ENCODE results near the gene METTL26. TPM values are rescaled to one million over a fixed set of nuclear protein-coding genes. Genes with fewer than 3 reads are reported as not detected.

METTL26 gene
- total and polyA plus RNA-seq, 2 of the 8 experiments (the other 6 are each of a cell fraction or from before 2014, with no cell fraction given), result 100 to 186 TPM

- WGBS, 2 experiments (ENCODE audit: extremely low coverage in 1 of 2, insufficient coverage in 1 of 2, insufficient read length in 1 of 2, insufficient replicate concordance in 2 of 2, low coverage in 1 of 2, low lambda C conversion rate in 2 of 2, missing lambda C conversion rate in 1 of 2), result 93% methylated on average over 19 of the region's 21 CpGs; no CpG with 5 or more reads in 1 of the 2 experiments
- H2BK5ac ChIP-seq (ENCODE audit: low read depth, low read length), result no peak overlapping the region
- no peak overlapping the region for H3K4ac ChIP-seq (replicated peaks; ENCODE audit: insufficient read length, low read depth, low read length)
- no peak overlapping the region for H4K5ac ChIP-seq (ENCODE audit: insufficient read length, low read depth, low read length)
- no peak overlapping the region for H2AFZ ChIP-seq (ENCODE audit: low read length)
- H3K4me2 ChIP-seq (ENCODE audit: insufficient read depth in 1 of 2, low read depth in 2 of 2, low read length in 2 of 2), result no peak overlapping the region
- FAIRE-seq (no peak), DNase-seq (ENCODE audit: low read depth in 1 of 2, low spot score in 2 of 2) (no peak)
- H2AK5ac ChIP-seq (ENCODE audit: low read depth, low read length), result no peak overlapping the region
- H3K18ac ChIP-seq (ENCODE audit: extremely low read depth, low read length), result no peak overlapping the region
- H3K36me3 ChIP-seq (ENCODE audit: control insufficient read depth in 2 of 4, insufficient read depth in 4 of 4, low read length in 3 of 4), result peaks cover 0 to 10% (median 1%) of the 10 kb centered on the region in 4 experiments; a peak in 3 of 8 replicates
- H3K23ac ChIP-seq (ENCODE audit: insufficient read length), result no peak overlapping the region
- H2BK120ac ChIP-seq (replicated peaks; ENCODE audit: low read depth, low read length), result no peak overlapping the region
- H2BK15ac ChIP-seq (ENCODE audit: low read length), result no peak overlapping the region; the same call in 1 of the 2 replicates
- no peak overlapping the region for H3K4me3 ChIP-seq (ENCODE audit: extremely low read depth in 1 of 4, insufficient read depth in 2 of 4, low read depth in 3 of 4, low read length in 4 of 4)
- H3K23me2 ChIP-seq (ENCODE audit: low read depth, low read length), result no peaks in the 10 kb centered on the region
- ChIA-PET POLR2A (ENCODE audit: partially characterized antibody) (interaction anchor here (0.6 to 17.4 kb wide), 5 partner anchors 14 to 183 kb away, joined by 3 to 214 read pairs (median 5); partner anchors contain the start of genes ANTKMT, JMJD8, MCRIP2 and RHBDL1), CTCF (ENCODE audit: partially characterized antibody) (interaction anchor here (0.8 to 11.3 kb wide), 11 partner anchors 12 to 128 kb away, joined by 3 to 104 read pairs (median 4); partner anchors contain the start of gene WDR90)
- no peaks in the 10 kb centered on the region for H3K79me1 ChIP-seq (ENCODE audit: low read depth, low read length)
- H3K14ac ChIP-seq (ENCODE audit: insufficient read length), result no peak overlapping the region
- H3K56ac ChIP-seq (replicated peaks; ENCODE audit: insufficient read length, low read depth, low read length), result no peak overlapping the region
- H4K8ac ChIP-seq (ENCODE audit: extremely low read depth, insufficient read depth, low read length), result no peak overlapping the region
- no peaks in the 10 kb centered on the region for H3K9me3 ChIP-seq (ENCODE audit: insufficient read depth in 2 of 2, low read depth in 1 of 2, low read length in 1 of 2)
- H4K91ac ChIP-seq (replicated peaks; ENCODE audit: insufficient read length, low read length), result no peak overlapping the region
- TF ChIP-seq SIN3A (conservative IDR thresholded peaks at IDR 0.05 in 1 of 2, IDR thresholded peaks at IDR 0.05 in 1 of 2; ENCODE audit: low read depth in 1 of 2, low read length in 2 of 2), result no peak
- no peak for TF ChIP-seq HDAC2 (IDR thresholded peaks at IDR 0.05; ENCODE audit: borderline replicate concordance in 1 of 2, low read depth in 2 of 2, low read length in 2 of 2)
- H3K79me2 ChIP-seq (ENCODE audit: control insufficient read depth in 1 of 2, insufficient read depth in 2 of 2, low read length in 2 of 2), result no peaks in the 10 kb centered on the region
- H3K27me3 ChIP-seq (replicated peaks in 1 of 4; ENCODE audit: control insufficient read depth in 3 of 4, extremely low read depth in 1 of 4, insufficient read depth in 3 of 4, low read length in 3 of 4), result no peaks in the 10 kb centered on the region
- H2BK20ac ChIP-seq (ENCODE audit: low read length), result no peak overlapping the region
- no peak overlapping the region for H3K9ac ChIP-seq (replicated peaks in 1 of 4; ENCODE audit: extremely low read depth in 1 of 4, low read depth in 3 of 4, low read length in 3 of 4)
- no peak overlapping the region for H3K27ac ChIP-seq (ENCODE audit: low read depth, low read length)
- H4K20me1 ChIP-seq (replicated peaks in 1 of 2; ENCODE audit: control insufficient read depth in 1 of 2, insufficient read depth in 2 of 2, low read length in 2 of 2), result peaks cover 0 to 3% of the 10 kb centered on the region in 2 experiments
- H3K4me1 ChIP-seq (replicated peaks in 1 of 4; ENCODE audit: control insufficient read depth in 3 of 4, insufficient read depth in 4 of 4, low read length in 3 of 4), result peaks cover 0 to 11% (median 3%) of the 10 kb centered on the region in 4 experiments; a peak in 4 of 7 replicates
- H2BK12ac ChIP-seq (ENCODE audit: low read depth, low read length), result no peak overlapping the region
Measured at GRCh38 chr16:662597-662996, 26.5 kb upstream of the METTL26 start.

Data from H1 (cell line).